ENCODE data around the gene RHEBL1.

DNA sequence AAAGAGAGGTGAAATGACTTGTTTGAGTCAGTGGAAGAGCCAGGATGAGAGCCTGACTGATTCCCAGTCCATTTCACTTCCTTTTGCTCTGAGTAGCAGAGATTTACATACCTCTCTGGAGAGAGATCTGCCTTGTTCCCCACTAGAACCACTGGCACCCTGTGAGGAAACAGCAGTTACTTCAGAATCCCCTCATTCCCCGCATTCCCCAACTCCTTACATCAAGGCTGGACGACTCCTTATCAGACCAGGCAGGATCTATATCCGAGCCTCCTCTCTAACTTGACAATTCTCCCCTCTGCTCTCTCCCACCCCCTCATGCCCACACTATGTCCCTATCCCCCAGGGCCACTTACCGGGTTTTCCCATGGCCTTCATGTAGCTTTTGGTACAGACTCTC is 3.7 kb downstream of the RHEBL1 start:
- TF ChIP-seq, protein P1, sequence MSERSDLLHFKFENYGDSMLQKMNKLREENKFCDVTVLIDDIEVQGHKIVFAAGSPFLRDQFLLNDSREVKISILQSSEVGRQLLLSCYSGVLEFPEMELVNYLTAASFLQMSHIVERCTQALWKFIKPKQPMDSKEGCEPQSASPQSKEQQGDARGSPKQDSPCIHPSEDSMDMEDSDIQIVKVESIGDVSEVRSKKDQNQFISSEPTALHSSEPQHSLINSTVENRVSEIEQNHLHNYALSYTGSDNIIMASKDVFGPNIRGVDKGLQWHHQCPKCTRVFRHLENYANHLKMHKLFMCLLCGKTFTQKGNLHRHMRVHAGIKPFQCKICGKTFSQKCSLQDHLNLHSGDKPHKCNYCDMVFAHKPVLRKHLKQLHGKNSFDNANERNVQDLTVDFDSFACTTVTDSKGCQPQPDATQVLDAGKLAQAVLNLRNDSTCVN (tag by site-specific recombination; optimal IDR thresholded peaks at IDR 0.05) = no peak
- TF ChIP-seq CTCF (tag by site-specific recombination; IDR thresholded peaks at IDR 0.05) (no peak), MYNN (tag by site-specific recombination; IDR thresholded peaks at IDR 0.05; ENCODE audit: borderline replicate concordance) (no peak), ZNF311 (tag by site-specific recombination; IDR thresholded peaks at IDR 0.05; ENCODE audit: borderline replicate concordance) (no peak), ZSCAN23 (tag by site-specific recombination; IDR thresholded peaks at IDR 0.05) (no peak), ZSCAN5A (tag by site-specific recombination; IDR thresholded peaks at IDR 0.05) (no peak), ZSCAN30 (tag by site-specific recombination; IDR thresholded peaks at IDR 0.05) (no peak), HOXC10 (CRISPR knock-in tag; IDR thresholded peaks at IDR 0.05) (no peak), ZNF549 (tag by site-specific recombination; IDR thresholded peaks at IDR 0.05) (no peak), ZNF10 (tag by site-specific recombination; IDR thresholded peaks at IDR 0.05) (no peak), ZNF274 (IDR thresholded peaks at IDR 0.05; ENCODE audit: low read length) (no peak), ZNF274 (tag by site-specific recombination; IDR thresholded peaks at IDR 0.05; ENCODE audit: borderline replicate concordance) (no peak), GFI1B (tag by site-specific recombination; IDR thresholded peaks at IDR 0.05) (no peak), KLF16 (tag by site-specific recombination; IDR thresholded peaks at IDR 0.05) (no peak)
- TF ChIP-seq, protein P2, sequence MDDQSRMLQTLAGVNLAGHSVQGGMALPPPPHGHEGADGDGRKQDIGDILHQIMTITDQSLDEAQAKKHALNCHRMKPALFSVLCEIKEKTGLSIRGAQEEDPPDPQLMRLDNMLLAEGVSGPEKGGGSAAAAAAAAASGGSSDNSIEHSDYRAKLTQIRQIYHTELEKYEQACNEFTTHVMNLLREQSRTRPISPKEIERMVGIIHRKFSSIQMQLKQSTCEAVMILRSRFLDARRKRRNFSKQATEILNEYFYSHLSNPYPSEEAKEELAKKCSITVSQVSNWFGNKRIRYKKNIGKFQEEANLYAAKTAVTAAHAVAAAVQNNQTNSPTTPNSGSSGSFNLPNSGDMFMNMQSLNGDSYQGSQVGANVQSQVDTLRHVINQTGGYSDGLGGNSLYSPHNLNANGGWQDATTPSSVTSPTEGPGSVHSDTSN (CRISPR knock-in tag; IDR thresholded peaks at IDR 0.05) = no peak
